Measurements from ENCODE around the gene GRK1. TPM values are rescaled to one million over a fixed set of nuclear protein-coding genes. Genes with fewer than 3 reads are reported as not detected.

The GRK1 gene
- total and polyA plus RNA-seq, 2 of the 8 experiments (the other 6 are each of a cell fraction or from before 2014, with no cell fraction given) = 0.12 TPM; not detected in 1

GRCh38 chr13:113735750-113736149 is 68.7 kb downstream of the GRK1 start:
- no peak overlapping the region for H2AFZ ChIP-seq (ENCODE audit: low read length)
- no peaks in the 10 kb centered on the region for H3K27me3 ChIP-seq (replicated peaks in 1 of 4; ENCODE audit: control insufficient read depth in 3 of 4, extremely low read depth in 1 of 4, insufficient read depth in 3 of 4, low read length in 3 of 4)
- H4K5ac ChIP-seq (ENCODE audit: insufficient read length, low read depth, low read length) = no peak overlapping the region
- H3K4me3 ChIP-seq (ENCODE audit: extremely low read depth in 1 of 4, insufficient read depth in 2 of 4, low read depth in 3 of 4, low read length in 4 of 4) = no peak overlapping the region
- no peaks in the 10 kb centered on the region for H3K79me2 ChIP-seq (ENCODE audit: control insufficient read depth in 1 of 2, insufficient read depth in 2 of 2, low read length in 2 of 2)
- no peak overlapping the region for H3K9ac ChIP-seq (replicated peaks in 1 of 4; ENCODE audit: extremely low read depth in 1 of 4, low read depth in 3 of 4, low read length in 3 of 4)
- no peak overlapping the region for H3K56ac ChIP-seq (replicated peaks; ENCODE audit: insufficient read length, low read depth, low read length)
- 94% methylated on average over 11 of the region's 14 CpGs; no CpG with 5 or more reads in 1 of the 2 experiments for WGBS, 2 experiments (ENCODE audit: extremely low coverage in 1 of 2, insufficient coverage in 1 of 2, insufficient read length in 1 of 2, insufficient replicate concordance in 2 of 2, low coverage in 1 of 2, low lambda C conversion rate in 2 of 2, missing lambda C conversion rate in 1 of 2)
- no peak for DNase-seq (ENCODE audit: low read depth in 1 of 2, low spot score in 2 of 2)
- no peaks in the 10 kb centered on the region for H3K79me1 ChIP-seq (ENCODE audit: low read depth, low read length)
- H2AK5ac ChIP-seq (ENCODE audit: low read depth, low read length) = no peak overlapping the region
- no peak overlapping the region for H3K14ac ChIP-seq (ENCODE audit: insufficient read length)
- H2BK120ac ChIP-seq (replicated peaks; ENCODE audit: low read depth, low read length) = no peak overlapping the region
- H3K36me3 ChIP-seq (ENCODE audit: control insufficient read depth in 2 of 4, insufficient read depth in 4 of 4, low read length in 3 of 4) = no peaks in the 10 kb centered on the region
- POLR2A ChIA-PET (ENCODE audit: partially characterized antibody) = interaction anchor here (1.2 kb wide), 1 partner anchor 22 kb away, joined by 3 read pairs; no protein-coding TSS in a partner anchor
- CTCF ChIA-PET (ENCODE audit: partially characterized antibody) = interaction anchor here (0.7 to 1.0 kb wide), 3 partner anchors 12 to 67 kb away, joined by 3 to 4 read pairs (median 3); no protein-coding TSS in a partner anchor
- no peak overlapping the region for H2BK12ac ChIP-seq (ENCODE audit: low read depth, low read length)
- no peak overlapping the region for H3K4ac ChIP-seq (replicated peaks; ENCODE audit: insufficient read length, low read depth, low read length)
- no peak overlapping the region for H2BK20ac ChIP-seq (ENCODE audit: low read length)
- H3K4me1 ChIP-seq (replicated peaks in 1 of 4; ENCODE audit: control insufficient read depth in 3 of 4, insufficient read depth in 4 of 4, low read length in 3 of 4) = peaks cover 0 to 3% (median 0%) of the 10 kb centered on the region in 4 experiments; a peak in 1 of 7 replicates
- no peak overlapping the region for H2BK5ac ChIP-seq (ENCODE audit: low read depth, low read length)
- H4K91ac ChIP-seq (replicated peaks; ENCODE audit: insufficient read length, low read length) = no peak overlapping the region
- H4K20me1 ChIP-seq (replicated peaks in 1 of 2; ENCODE audit: control insufficient read depth in 1 of 2, insufficient read depth in 2 of 2, low read length in 2 of 2) = peaks cover 0 to 5% of the 10 kb centered on the region in 2 experiments
- H3K27ac ChIP-seq (ENCODE audit: low read depth, low read length) = no peak overlapping the region
- peaks cover 12 to 25% of the 10 kb centered on the region in 2 experiments; a peak in 3 of 4 replicates for H3K9me3 ChIP-seq (ENCODE audit: insufficient read depth in 2 of 2, low read depth in 1 of 2, low read length in 1 of 2)
- no peak overlapping the region; the same call in 1 of the 2 replicates for H4K8ac ChIP-seq (ENCODE audit: extremely low read depth, insufficient read depth, low read length)
- H3K18ac ChIP-seq (ENCODE audit: extremely low read depth, low read length) = no peak overlapping the region
- no peak overlapping the region for H2BK15ac ChIP-seq (ENCODE audit: low read length)
- FAIRE-seq = no peak
- H3K23me2 ChIP-seq (ENCODE audit: low read depth, low read length) = 0 out of 2 replicates have a peak, but pooled peaks cover 2% of the 10 kb centered on the region
- H3K4me2 ChIP-seq (ENCODE audit: insufficient read depth in 1 of 2, low read depth in 2 of 2, low read length in 2 of 2) = no peak overlapping the region
- H3K23ac ChIP-seq (ENCODE audit: insufficient read length) = no peak overlapping the region
